SK-N-MC (cell line): ENCODE results near the gene TRAPPC8.
"Not testable (repeated sequence)": the region's sequence is repeated elsewhere in the genome, so short reads cannot be mapped to it uniquely, and the experiment has no call there.

Experiments used
- DNase-seq: peaks from one replicate; pipeline ENCODE4 v3.0.0-alpha.2; 2011; ENCODE audit warnings: low read depth, low spot score
- H3K27ac ChIP-seq: fragments of 200-600 bp; sonication (generic); 2 replicates; pipeline ENCODE4 v1.5.1; 2016; ENCODE audit warnings: mixed run types
- H3K36me3 ChIP-seq: fragments of 200-600 bp; sonication (generic); 2 replicates; pipeline ENCODE4 v1.6.1; 2017; ENCODE audit warnings: antibody characterized with exemption, low read length, mixed read lengths; ENCODE audit not compliant: insufficient read depth
- H3K4me3 ChIP-seq: fragments of 200-600 bp; sonication (generic); 2 replicates; pipeline ENCODE4 v1.5.1; 2016
- H3K9ac ChIP-seq: fragments of 200-600 bp; sonication (generic); 2 replicates; pipeline ENCODE4 v1.8.0; 2017; ENCODE audit warnings: mixed run types, mixed read lengths; ENCODE audit not compliant: insufficient read length
- H3K9me3 ChIP-seq: fragments of 200-600 bp; sonication (generic); 2 replicates; pipeline ENCODE4 v1.6.1; 2017; ENCODE audit warnings: low read depth, mild to moderate bottlenecking, antibody characterized with exemption, low read length, moderate library complexity, mixed read lengths
- EZH2 ChIP-seq: fragments of 200-600 bp; sonication (generic); IDR thresholded peaks from one replicate; pipeline ENCODE4 v1.6.1; 2017; ENCODE audit warnings: antibody characterized with exemption
- FOXP2 ChIP-seq: optimal IDR thresholded peaks from 2 replicates; pipeline ENCODE3; 2011; ENCODE audit warnings: mild to moderate bottlenecking, moderate library complexity; ENCODE audit not compliant: insufficient read depth; ENCODE audit errors: extremely low read length, control extremely low read depth
- POLR2AphosphoS5 ChIP-seq: IDR thresholded peaks from 2 replicates; pipeline ENCODE4 v1.6.1; 2012; ENCODE audit warnings: mild to moderate bottlenecking, low read depth, low read length, borderline replicate concordance

Gene TRAPPC8

DNA sequence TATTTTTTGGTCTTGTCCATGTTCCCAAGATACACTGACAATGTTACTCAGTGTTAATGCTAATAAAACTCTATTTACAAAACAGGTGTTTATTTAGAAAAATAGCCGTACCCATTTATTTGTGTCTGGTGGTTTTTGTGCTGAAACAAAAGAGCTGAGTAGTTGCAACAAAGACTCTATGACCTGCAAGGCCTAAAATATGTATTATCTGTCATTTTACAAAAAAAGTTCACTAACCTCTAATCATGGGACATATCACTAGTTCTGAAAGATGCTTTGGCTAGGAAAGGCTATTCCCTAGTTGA is 123.1 kb downstream of the TRAPPC8 start:
- no peak overlapping the region for H3K4me3 ChIP-seq
- no peak overlapping the region for H3K9ac ChIP-seq
- H3K9me3 ChIP-seq, result no peaks in the 10 kb centered on the region
- no peaks in the 10 kb centered on the region for H3K36me3 ChIP-seq
- no peak overlapping the region for H3K27ac ChIP-seq
- no peak for DNase-seq
- TF ChIP-seq FOXP2 (no peak), EZH2 (no peak)

GRCh38 chr18:31819106-31819924 is 123.6 kb downstream of the TRAPPC8 start:
- DNase-seq, result peak; percentile 22
- no peaks in the 10 kb centered on the region for H3K36me3 ChIP-seq
- H3K9me3 ChIP-seq, result no peaks in the 10 kb centered on the region
- H3K4me3 ChIP-seq, result no peak overlapping the region
- TF ChIP-seq FOXP2 (no peak), EZH2 (no peak), POLR2AphosphoS5 (no peak)
- no peak overlapping the region for H3K9ac ChIP-seq
- H3K27ac ChIP-seq, result no peak overlapping the region

DNA sequence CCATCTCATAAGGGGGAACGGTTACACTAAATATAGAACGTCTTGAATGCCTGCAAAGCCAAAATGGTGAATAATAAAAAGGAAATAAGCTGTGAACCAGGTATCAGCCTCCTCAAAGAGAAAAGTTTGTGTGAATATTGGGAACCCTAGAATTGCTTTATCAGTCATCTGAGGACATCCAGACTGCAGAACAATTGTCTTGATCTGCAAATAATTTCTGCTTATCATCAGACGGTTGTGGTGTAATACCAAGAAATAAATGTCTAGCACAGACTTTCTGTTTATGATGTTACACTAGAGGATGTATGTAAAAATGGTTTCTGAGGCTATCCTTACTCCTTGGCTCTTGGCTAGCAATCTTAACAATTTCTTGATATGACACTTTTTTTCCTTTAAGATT is 128.8 kb downstream of the TRAPPC8 start:
- TF ChIP-seq FOXP2, result no peak
- no peak for TF ChIP-seq POLR2AphosphoS5
- no peak for TF ChIP-seq EZH2
- no peak overlapping the region for H3K27ac ChIP-seq
- no peaks in the 10 kb centered on the region for H3K9me3 ChIP-seq
- no peak overlapping the region for H3K4me3 ChIP-seq
- no peaks in the 10 kb centered on the region for H3K36me3 ChIP-seq
- DNase-seq, result no peak
- no peak overlapping the region for H3K9ac ChIP-seq

DNA sequence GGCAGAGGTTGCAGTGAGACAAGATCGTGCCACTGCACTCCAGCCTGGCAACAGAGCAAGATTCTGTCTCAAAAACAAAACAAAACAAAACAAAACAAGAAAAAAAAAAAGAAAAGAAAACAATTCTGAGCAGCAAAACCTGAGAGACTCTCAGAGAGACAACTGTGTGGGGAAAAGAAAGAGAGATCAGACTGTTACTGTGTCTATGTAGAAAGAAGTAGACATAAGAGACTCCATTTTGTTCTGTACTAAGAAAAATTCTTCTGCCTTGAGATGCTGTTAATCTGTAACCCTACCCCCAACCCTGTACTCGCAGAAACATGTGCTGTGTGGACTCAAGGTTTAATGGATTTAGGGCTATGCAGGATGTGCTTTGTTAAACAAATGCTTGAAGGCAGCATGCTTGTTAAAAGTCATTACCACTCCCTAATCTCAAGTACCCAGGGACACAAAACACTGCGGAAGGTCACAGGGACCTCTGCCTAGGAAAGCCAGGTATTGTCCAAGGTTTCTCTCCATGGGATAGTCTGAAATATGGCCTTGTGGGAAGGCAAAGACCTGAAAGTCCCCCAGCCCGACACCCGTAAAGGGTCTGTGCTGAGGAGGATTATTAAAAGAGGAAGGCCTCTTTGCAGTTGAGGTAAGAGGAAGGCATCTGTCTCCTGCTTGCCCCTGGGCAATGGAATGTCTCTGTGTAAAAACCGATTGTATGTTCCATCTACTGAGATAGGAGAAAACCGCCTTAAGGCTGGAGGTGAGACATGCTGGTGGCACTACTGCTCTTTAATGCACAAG is 132.4 kb downstream of the TRAPPC8 start:
- H3K9me3 ChIP-seq, H3K4me3 ChIP-seq, H3K9ac ChIP-seq, H3K27ac ChIP-seq, DNase-seq, H3K36me3 ChIP-seq: not testable (repeated sequence)

GRCh38 chr18:31809049-31809448 is 133.9 kb downstream of the TRAPPC8 start:
- DNase-seq, H3K9ac ChIP-seq, H3K9me3 ChIP-seq, H3K36me3 ChIP-seq, H3K27ac ChIP-seq, H3K4me3 ChIP-seq: not testable (repeated sequence)

GRCh38 chr18:31801078-31801477 is 141.8 kb downstream of the TRAPPC8 start:
- TF ChIP-seq POLR2AphosphoS5 (no peak), FOXP2 (no peak), EZH2 (no peak)
- no peak overlapping the region for H3K9ac ChIP-seq
- no peak overlapping the region for H3K27ac ChIP-seq
- no peak for DNase-seq
- no peaks in the 10 kb centered on the region for H3K9me3 ChIP-seq
- no peak overlapping the region for H3K4me3 ChIP-seq
- H3K36me3 ChIP-seq, result no peaks in the 10 kb centered on the region

GRCh38 chr18:31799257-31799656 is 143.7 kb downstream of the TRAPPC8 start:
- H3K27ac ChIP-seq, H3K9ac ChIP-seq, H3K4me3 ChIP-seq, H3K36me3 ChIP-seq, DNase-seq, H3K9me3 ChIP-seq: not testable (repeated sequence)

GRCh38 chr18:31798399-31798798 is 144.5 kb downstream of the TRAPPC8 start:
- DNase-seq, result no peak
- Histone ChIP-seq H3K27ac (no peak overlapping the region), H3K9me3 (no peaks in the 10 kb centered on the region), H3K36me3 (no peaks in the 10 kb centered on the region), H3K9ac (no peak overlapping the region), H3K4me3 (no peak overlapping the region)
- TF ChIP-seq POLR2AphosphoS5 (no peak), EZH2 (no peak), FOXP2 (no peak)

GRCh38 chr18:31795747-31796146 is 147.2 kb downstream of the TRAPPC8 start:
- Histone ChIP-seq H3K9ac (no peak overlapping the region), H3K4me3 (no peak overlapping the region), H3K9me3 (no peaks in the 10 kb centered on the region), H3K36me3 (no peaks in the 10 kb centered on the region), H3K27ac (no peak overlapping the region)
- TF ChIP-seq POLR2AphosphoS5 (no peak), FOXP2 (no peak), EZH2 (no peak)
- no peak for DNase-seq
